ENCODE data around the gene FBLN2. TPM values are rescaled to one million over a fixed set of nuclear protein-coding genes. Genes with fewer than 3 reads are reported as not detected.

The FBLN2 gene
- total and polyA plus RNA-seq, 10 of the 15 experiments (the other 5 are each of a cell fraction or from before 2014, with no cell fraction given) = 0.03 to 0.41 (median 0.12) TPM; not detected in 2

DNA sequence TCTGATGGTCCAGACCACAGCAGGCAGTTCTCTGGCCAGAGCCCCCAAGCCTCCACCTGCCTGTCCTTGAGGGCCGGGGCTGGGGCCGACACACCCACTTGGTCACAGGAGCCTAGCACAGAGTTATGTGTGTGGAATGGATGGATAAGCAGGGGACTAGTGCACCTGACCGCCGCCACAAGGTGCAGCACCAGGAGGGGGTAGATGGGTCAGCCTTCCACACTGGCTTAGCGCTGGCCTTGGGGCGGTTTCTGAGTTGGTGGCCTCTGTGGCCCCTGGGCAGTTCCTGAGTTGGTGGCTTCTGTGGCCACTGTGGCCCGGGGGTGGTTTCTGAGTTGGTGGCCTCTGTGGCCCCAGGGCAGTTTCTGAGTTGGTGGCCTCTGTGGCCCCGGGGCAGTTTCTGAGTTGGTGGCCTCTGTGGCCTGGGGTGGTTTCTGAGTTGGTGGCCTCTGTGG lies 75.8 kb downstream of the FBLN2 start:
- no TSS peak for BruUV-seq (replicated peaks)
- H3K4me3 ChIP-seq = no peak overlapping the region

More for the DNA sequence above, 75.8 kb downstream of the FBLN2 start:
- no peak for FAIRE-seq
- H3K9me3 ChIP-seq (replicated peaks; ENCODE audit: control insufficient read depth, insufficient read depth, low read length) = no peaks in the 10 kb centered on the region
- H3K9ac ChIP-seq (ENCODE audit: control insufficient read depth, insufficient read depth, low read length) = no peak overlapping the region
- ATAC-seq = no peak
- SMC1A ChIA-PET (ENCODE audit: uncharacterized antibody, unreplicated experiment) = no interaction called here
- CTCF ChIA-PET = no interaction called here
- no peaks in the 10 kb centered on the region for H3K79me2 ChIP-seq (ENCODE audit: control insufficient read depth, insufficient read depth, low read length)
- TF ChIP-seq, protein P1, sequence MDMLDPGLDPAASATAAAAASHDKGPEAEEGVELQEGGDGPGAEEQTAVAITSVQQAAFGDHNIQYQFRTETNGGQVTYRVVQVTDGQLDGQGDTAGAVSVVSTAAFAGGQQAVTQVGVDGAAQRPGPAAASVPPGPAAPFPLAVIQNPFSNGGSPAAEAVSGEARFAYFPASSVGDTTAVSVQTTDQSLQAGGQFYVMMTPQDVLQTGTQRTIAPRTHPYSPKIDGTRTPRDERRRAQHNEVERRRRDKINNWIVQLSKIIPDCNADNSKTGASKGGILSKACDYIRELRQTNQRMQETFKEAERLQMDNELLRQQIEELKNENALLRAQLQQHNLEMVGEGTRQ (IDR thresholded peaks at IDR 0.05; ENCODE audit: borderline replicate concordance, low read depth, low read length) = no peak
- TF ChIP-seq, protein P2, sequence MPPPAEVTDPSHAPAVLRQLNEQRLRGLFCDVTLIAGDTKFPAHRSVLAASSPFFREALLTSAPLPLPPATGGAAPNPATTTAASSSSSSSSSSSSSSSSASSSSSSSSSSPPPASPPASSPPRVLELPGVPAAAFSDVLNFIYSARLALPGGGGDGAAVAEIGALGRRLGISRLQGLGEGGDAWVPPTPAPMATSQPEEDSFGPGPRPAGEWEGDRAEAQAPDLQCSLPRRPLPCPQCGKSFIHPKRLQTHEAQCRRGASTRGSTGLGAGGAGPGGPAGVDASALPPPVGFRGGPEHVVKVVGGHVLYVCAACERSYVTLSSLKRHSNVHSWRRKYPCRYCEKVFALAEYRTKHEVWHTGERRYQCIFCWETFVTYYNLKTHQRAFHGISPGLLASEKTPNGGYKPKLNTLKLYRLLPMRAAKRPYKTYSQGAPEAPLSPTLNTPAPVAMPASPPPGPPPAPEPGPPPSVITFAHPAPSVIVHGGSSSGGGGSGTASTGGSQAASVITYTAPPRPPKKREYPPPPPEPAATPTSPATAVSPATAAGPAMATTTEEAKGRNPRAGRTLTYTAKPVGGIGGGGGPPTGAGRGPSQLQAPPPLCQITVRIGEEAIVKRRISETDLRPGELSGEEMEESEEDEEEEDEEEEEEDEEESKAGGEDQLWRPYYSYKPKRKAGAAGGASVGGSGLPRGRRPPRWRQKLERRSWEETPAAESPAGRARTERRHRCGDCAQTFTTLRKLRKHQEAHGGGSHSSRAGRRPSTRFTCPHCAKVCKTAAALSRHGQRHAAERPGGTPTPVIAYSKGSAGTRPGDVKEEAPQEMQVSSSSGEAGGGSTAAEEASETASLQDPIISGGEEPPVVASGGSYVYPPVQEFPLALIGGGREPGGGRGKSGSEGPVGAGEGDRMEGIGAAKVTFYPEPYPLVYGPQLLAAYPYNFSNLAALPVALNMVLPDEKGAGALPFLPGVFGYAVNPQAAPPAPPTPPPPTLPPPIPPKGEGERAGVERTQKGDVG (CRISPR knock-in tag; IDR thresholded peaks at IDR 0.05) = no peak
- intact Hi-C loops (cut with micrococcal nuclease; ENCODE audit: unreplicated experiment) = no loop called here
- H3K27me3 ChIP-seq (replicated peaks in 1 of 2; ENCODE audit: control insufficient read depth in 2 of 2, insufficient read depth in 2 of 2, low read length in 1 of 2) = no peaks in the 10 kb centered on the region
- no peaks in the 10 kb centered on the region for H3K36me3 ChIP-seq (ENCODE audit: control insufficient read depth in 2 of 2, insufficient read depth in 2 of 2, low read length in 1 of 2)
- DNase-seq (ENCODE audit: low read depth, low spot score) = no peak
- in situ Hi-C loops (cut with MboI) = no loop called here
- H2AFZ ChIP-seq (ENCODE audit: control insufficient read depth, low read depth, low read length) = no peak overlapping the region
- no peaks in the 10 kb centered on the region for H4K20me1 ChIP-seq (ENCODE audit: control insufficient read depth, insufficient read depth)
- H3K4me1 ChIP-seq (ENCODE audit: control insufficient read depth, insufficient read depth, low read length) = no peaks in the 10 kb centered on the region
- no peak overlapping the region for H3K4me2 ChIP-seq (ENCODE audit: control insufficient read depth, insufficient read depth)
- POLR2A ChIA-PET = no interaction called here
- RAD21 ChIA-PET (ENCODE audit: unreplicated experiment) = no interaction called here
- 54% methylated on average over 8 of the region's 8 CpGs for WGBS (ENCODE audit: insufficient coverage, insufficient replicate concordance, low lambda C conversion rate, missing lambda C conversion rate)
- no peak overlapping the region for H3K27ac ChIP-seq (ENCODE audit: control insufficient read depth, insufficient read depth)

Measured in GM12878 (cell line).